Neural progenitor cell (in vitro differentiated cells): ENCODE measurements around the gene C1QTNF6. TPM values are rescaled to one million over a fixed set of nuclear protein-coding genes. Genes with fewer than 3 reads are reported as not detected.
A peak's percentile ranks its signal among the peaks of the same experiment; 100 is the strongest.
"Not testable (repeated sequence)": the region's sequence is repeated elsewhere in the genome, so short reads cannot be mapped to it uniquely, and the experiment has no call there.

Experiments used
- DNase-seq: peaks from one replicate; pipeline ENCODE4 v3.0.0-alpha.2; 2016; ENCODE audit warnings: low spot score
- H2AFZ ChIP-seq: fragments of 200-600 bp; sonication (generic); replicated peaks from 2 replicates; pipeline ENCODE4 v1.6.1; 2016; ENCODE audit warnings: antibody characterized with exemption
- H3F3A ChIP-seq: fragments of 200-600 bp; sonication (generic); 2 replicates; pipeline ENCODE4 v1.6.1; 2016; ENCODE audit warnings: antibody characterized with exemption, low read depth
- H3K27ac ChIP-seq: fragments of 200-600 bp; sonication (generic); 2 replicates; pipeline ENCODE4 v1.5.1; 2016; ENCODE audit warnings: mild to moderate bottlenecking
- H3K27me3 ChIP-seq: fragments of 200-600 bp; sonication (generic); 2 replicates; pipeline ENCODE4 v1.6.1; 2016; ENCODE audit warnings: mild to moderate bottlenecking, moderate library complexity
- H3K36me3 ChIP-seq: fragments of 200-600 bp; sonication (generic); 2 replicates; pipeline ENCODE4 v1.5.1; 2016
- H3K4me1 ChIP-seq: fragments of 200-600 bp; sonication (generic); 2 replicates; pipeline ENCODE4 v1.6.1; 2016; ENCODE audit warnings: mixed run types
- H3K4me2 ChIP-seq: fragments of 200-600 bp; sonication (generic); 2 replicates; pipeline ENCODE4 v1.6.1; 2016
- H3K4me3 ChIP-seq: fragments of 200-600 bp; sonication (generic); 2 replicates; pipeline ENCODE4 v1.5.1; 2016
- H3K79me2 ChIP-seq: fragments of 200-600 bp; sonication (generic); 2 replicates; pipeline ENCODE4 v1.6.1; 2016; ENCODE audit warnings: low read depth
- H3K9ac ChIP-seq: fragments of 200-600 bp; sonication (generic); 2 replicates; pipeline ENCODE4 v1.6.1; 2016
- H3K9me3 ChIP-seq: fragments of 200-600 bp; sonication (generic); 2 replicates; pipeline ENCODE4 v1.5.1; 2016; ENCODE audit warnings: low read depth
- H4K20me1 ChIP-seq: fragments of 200-600 bp; sonication (generic); 2 replicates; pipeline ENCODE4 v1.6.1; 2016; ENCODE audit warnings: low read depth
- H3K27ac Mint-ChIP-seq: 3 replicates; pipeline ENCODE4 v1.8.0; 2021; ENCODE audit warnings: mixed read lengths
- H3K27me3 Mint-ChIP-seq: 2 replicates; pipeline ENCODE4 v1.8.0; 2022; ENCODE audit warnings: low read depth, mild to moderate bottlenecking, inconsistent platforms, moderate library complexity, mixed read lengths; ENCODE audit not compliant: insufficient read depth
- H3K36me3 Mint-ChIP-seq: 3 replicates; pipeline ENCODE4 v1.8.0; 2021; ENCODE audit warnings: mixed read lengths
- H3K4me1 Mint-ChIP-seq: 3 replicates; pipeline ENCODE4 v1.8.0; 2021; ENCODE audit warnings: mixed read lengths
- H3K4me3 Mint-ChIP-seq: 3 replicates; pipeline ENCODE4 v1.8.0; 2021; ENCODE audit warnings: mild to moderate bottlenecking, moderate library complexity, mixed read lengths
- H3K9me3 Mint-ChIP-seq: 3 replicates; pipeline ENCODE4 v1.8.0; 2020; ENCODE audit warnings: mixed read lengths
- CTCF ChIP-seq: fragments of 200-600 bp; sonication (generic); IDR thresholded peaks from 2 replicates; pipeline ENCODE4 v1.5.1; 2017; ENCODE audit warnings: antibody characterized with exemption, mild to moderate bottlenecking
- EZH2 ChIP-seq: fragments of 200-600 bp; sonication (generic); IDR thresholded peaks from 2 replicates; pipeline ENCODE4 v1.6.1; 2017; ENCODE audit warnings: antibody characterized with exemption, mild to moderate bottlenecking, moderate library complexity
- EZH2phosphoT487 ChIP-seq: fragments of 200-600 bp; sonication (generic); IDR thresholded peaks from 2 replicates; pipeline ENCODE4 v1.6.1; 2017; ENCODE audit warnings: antibody characterized with exemption
- total RNA-seq: library from RNA; depleted of rRNA; stranded (reverse); fragments of >200 nt; gene quantifications from 2 replicates; pipeline ENCODE4 v1.2.3, GENCODE V29; 2015; ENCODE audit warnings: low replicate concordance

Gene C1QTNF6
- total RNA-seq, 1 donor from 2014 or later, result 7.2 TPM

- Mint-ChIP-seq H3K36me3 (no peaks in the 10 kb centered on the region), H3K27ac (no peak overlapping the region), H3K4me1 (peaks cover 19% of the 10 kb centered on the region), H3K9me3 (no peaks in the 10 kb centered on the region), H3K27me3 (peaks cover 6% of the 10 kb centered on the region), H3K4me3 (no peak overlapping the region)
- TF ChIP-seq EZH2phosphoT487 (no peak), CTCF (no peak), EZH2 (no peak)
- Histone ChIP-seq H3K4me1 (peaks cover 9% of the 10 kb centered on the region), H3K27ac (no peak overlapping the region), H3K9me3 (no peaks in the 10 kb centered on the region), H3K36me3 (no peaks in the 10 kb centered on the region), H4K20me1 (no peaks in the 10 kb centered on the region), H3K79me2 (no peaks in the 10 kb centered on the region), H3F3A (peaks cover 5% of the 10 kb centered on the region), H2AFZ (no peak overlapping the region), H3K27me3 (no peaks in the 10 kb centered on the region), H3K4me3 (no peak overlapping the region), H3K9ac (no peak overlapping the region), H3K4me2 (no peak overlapping the region)
- DNase-seq, result no peak
Measured at GRCh38 chr22:37204045-37204655, 16.1 kb upstream of the C1QTNF6 start.

- Histone ChIP-seq H3K27ac (no peak overlapping the region), H3K4me3 (no peak overlapping the region), H3K9me3 (no peaks in the 10 kb centered on the region), H3K36me3 (no peaks in the 10 kb centered on the region), H3F3A (peaks cover 5% of the 10 kb centered on the region), H2AFZ (no peak overlapping the region), H3K79me2 (no peaks in the 10 kb centered on the region), H3K9ac (no peak overlapping the region), H3K27me3 (no peaks in the 10 kb centered on the region), H3K4me1 (peaks cover 4% of the 10 kb centered on the region), H3K4me2 (no peak overlapping the region), H4K20me1 (no peaks in the 10 kb centered on the region)
- Mint-ChIP-seq H3K4me3 (peak overlapping the region; percentile 38), H3K9me3 (no peaks in the 10 kb centered on the region), H3K27me3 (peaks cover 4% of the 10 kb centered on the region), H3K27ac (peak overlapping the region; percentile 42), H3K36me3 (no peaks in the 10 kb centered on the region), H3K4me1 (peaks cover 13% of the 10 kb centered on the region)
- DNase-seq, result no peak
- TF ChIP-seq EZH2, result no peak
Measured at GRCh38 chr22:37203354-37204044, 15.5 kb upstream of the C1QTNF6 start.

GRCh38 chr22:37202716-37203115 is 14.7 kb upstream of the C1QTNF6 start:
- Histone ChIP-seq H3K4me3 (no peak overlapping the region), H3K4me1 (no peaks in the 10 kb centered on the region), H3K27me3 (no peaks in the 10 kb centered on the region), H4K20me1 (no peaks in the 10 kb centered on the region), H3K9me3 (no peaks in the 10 kb centered on the region), H3F3A (peaks cover 6% of the 10 kb centered on the region), H3K9ac (no peak overlapping the region), H3K36me3 (no peaks in the 10 kb centered on the region), H3K27ac (no peak overlapping the region), H3K79me2 (no peaks in the 10 kb centered on the region), H3K4me2 (no peak overlapping the region), H2AFZ (no peak overlapping the region)
- H3K4me3 Mint-ChIP-seq, result peak overlapping the region; percentile 38
- TF ChIP-seq CTCF, result no peak
- TF ChIP-seq EZH2phosphoT487, result no peak
- TF ChIP-seq EZH2, result no peak
- DNase-seq, result no peak
- H3K27ac Mint-ChIP-seq, result peak overlapping the region; percentile 42
- peaks cover 17% of the 10 kb centered on the region for H3K4me1 Mint-ChIP-seq
- H3K27me3 Mint-ChIP-seq, result peaks cover 4% of the 10 kb centered on the region
- H3K9me3 Mint-ChIP-seq, result no peaks in the 10 kb centered on the region
- no peaks in the 10 kb centered on the region for H3K36me3 Mint-ChIP-seq

- H3K9me3 ChIP-seq, result no peaks in the 10 kb centered on the region
- no peak overlapping the region for H3K9ac ChIP-seq
- no peaks in the 10 kb centered on the region for H3K36me3 ChIP-seq
- H3K4me3 ChIP-seq, result no peak overlapping the region
- H3K4me1 ChIP-seq, result no peaks in the 10 kb centered on the region
- no peaks in the 10 kb centered on the region for H4K20me1 ChIP-seq
- no peak overlapping the region for H3K27ac Mint-ChIP-seq
- TF ChIP-seq EZH2 (no peak), CTCF (no peak), EZH2phosphoT487 (no peak)
- H3K9me3 Mint-ChIP-seq, result no peaks in the 10 kb centered on the region
- no peak overlapping the region for H2AFZ ChIP-seq
- no peaks in the 10 kb centered on the region for H3K27me3 ChIP-seq
- DNase-seq, result no peak
- H3F3A ChIP-seq, result peaks cover 12% of the 10 kb centered on the region
- H3K36me3 Mint-ChIP-seq, result no peaks in the 10 kb centered on the region
- no peak overlapping the region for H3K4me3 Mint-ChIP-seq
- no peak overlapping the region for H3K27ac ChIP-seq
- H3K4me2 ChIP-seq, result no peak overlapping the region
- peaks cover 4% of the 10 kb centered on the region for H3K27me3 Mint-ChIP-seq
- peaks cover 17% of the 10 kb centered on the region for H3K4me1 Mint-ChIP-seq
- no peaks in the 10 kb centered on the region for H3K79me2 ChIP-seq
Measured at GRCh38 chr22:37202001-37202555, 14.0 kb upstream of the C1QTNF6 start.

GRCh38 chr22:37201443-37201820 is 13.4 kb upstream of the C1QTNF6 start:
- H3K9me3 Mint-ChIP-seq, H3K27ac Mint-ChIP-seq, H3K4me3 ChIP-seq, H3K79me2 ChIP-seq, H3K4me2 ChIP-seq, H2AFZ ChIP-seq, H3K36me3 Mint-ChIP-seq, H4K20me1 ChIP-seq, H3K36me3 ChIP-seq, H3K4me3 Mint-ChIP-seq, H3K4me1 ChIP-seq, H3K27me3 Mint-ChIP-seq, H3K27me3 ChIP-seq, H3K9ac ChIP-seq, H3K9me3 ChIP-seq, H3K27ac ChIP-seq, DNase-seq: not testable (repeated sequence)
- peaks cover 22% of the 10 kb centered on the region for H3K4me1 Mint-ChIP-seq
- H3F3A ChIP-seq, result peaks cover 14% of the 10 kb centered on the region
